Activated CD4-positive, alpha-beta T cell treated with anti-CD3 and anti-CD28 coated beads, Interleukin-2, amount 50 U/mL, for 4 hours (primary cell): ENCODE results near the gene ARHGAP22.

Experiments
- DNase-seq, 2 experiments: peaks; one replicate each; pipeline ENCODE4 v3.0.0-alpha.2; 2020

Gene ARHGAP22

DNA sequence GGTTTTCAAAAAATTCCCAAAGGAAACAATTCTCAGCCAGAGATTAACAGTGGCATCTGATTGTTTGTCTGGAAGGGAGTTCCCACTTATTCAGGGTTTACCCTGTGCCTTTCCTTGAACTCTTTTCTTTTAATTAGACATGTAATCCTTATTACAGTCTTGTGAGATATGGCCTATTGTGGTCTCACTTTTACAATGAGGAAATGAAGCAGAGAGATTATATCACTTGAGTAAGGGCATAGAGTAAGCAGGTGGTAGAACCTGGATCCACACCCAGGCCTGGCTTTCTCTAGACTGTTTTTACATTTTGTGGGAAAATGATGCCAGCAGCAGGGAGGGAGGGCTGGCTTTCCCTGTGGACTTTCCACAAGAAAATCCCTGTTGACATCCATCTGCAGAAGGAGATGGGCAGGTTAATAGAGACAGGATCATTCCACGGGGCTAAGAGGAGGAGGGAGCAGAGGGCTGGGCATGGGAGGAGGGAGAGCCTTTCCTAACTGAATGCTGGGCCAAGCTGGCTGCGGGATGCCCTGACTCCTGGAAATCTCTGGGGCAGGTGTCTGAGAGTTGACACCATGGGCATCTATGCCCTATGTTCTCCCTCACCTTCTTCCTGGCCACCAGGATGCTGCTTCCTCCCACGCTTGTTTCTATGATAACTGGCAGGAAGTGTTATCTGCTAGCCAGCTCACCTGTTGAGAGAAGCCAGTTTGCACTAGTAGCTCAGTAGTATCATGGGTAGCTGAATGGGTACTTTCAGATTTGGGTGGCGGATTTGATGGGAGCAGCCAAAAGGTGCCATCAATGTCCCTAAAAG lies 28.7 kb upstream of the ARHGAP22 start:
- DNase-seq, result no peak

DNA sequence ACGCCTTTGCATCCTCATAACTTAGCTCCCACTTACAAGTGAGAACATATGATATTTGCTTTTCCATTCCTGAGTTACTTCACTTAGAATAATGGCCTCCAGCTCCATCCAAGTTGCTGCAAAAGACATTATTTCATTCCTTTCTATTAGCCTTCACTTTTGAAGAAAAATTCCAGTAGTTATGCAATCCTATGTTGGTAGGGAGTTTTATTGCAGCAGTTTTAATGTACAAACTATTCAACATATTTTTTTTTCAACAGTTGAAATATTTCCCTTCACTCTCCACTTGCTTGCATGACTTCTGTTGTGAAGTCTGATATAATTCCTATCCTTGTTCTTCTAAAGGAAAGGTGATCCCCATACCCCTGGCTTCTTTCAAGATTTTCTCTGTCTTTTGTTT lies 27.3 kb upstream of the ARHGAP22 start:
- DNase-seq, result no peak

DNA sequence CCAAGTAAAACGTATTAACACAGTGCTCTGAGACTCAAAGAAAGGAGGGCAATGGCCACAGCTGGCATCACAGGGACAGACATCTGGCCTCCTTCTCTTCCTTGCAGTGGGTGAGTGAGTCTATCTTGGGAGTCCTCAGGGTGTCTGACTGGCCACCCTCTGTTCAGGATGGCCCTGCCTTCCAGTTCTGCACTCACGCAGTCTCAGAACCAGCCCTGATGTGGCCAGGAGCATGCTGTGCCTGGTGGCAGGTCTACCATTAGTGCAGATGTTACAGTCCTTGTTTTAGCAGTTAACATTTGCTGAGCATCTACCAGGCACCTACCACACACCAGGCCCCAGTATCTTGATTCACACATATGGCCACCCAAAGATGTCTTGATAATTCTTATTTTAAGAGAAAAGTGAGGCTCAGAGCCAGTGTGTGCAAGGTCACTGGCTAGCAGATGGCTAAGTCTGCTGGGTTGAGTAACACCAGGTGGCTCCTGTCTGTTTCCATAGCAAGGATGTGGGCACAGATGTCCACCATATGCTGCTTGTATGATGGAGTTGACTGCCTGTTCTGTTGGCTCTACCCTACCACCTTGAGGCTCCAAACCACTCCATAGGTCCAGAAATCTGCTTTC lies 23.2 kb upstream of the ARHGAP22 start:
- DNase-seq, result no peak

DNA sequence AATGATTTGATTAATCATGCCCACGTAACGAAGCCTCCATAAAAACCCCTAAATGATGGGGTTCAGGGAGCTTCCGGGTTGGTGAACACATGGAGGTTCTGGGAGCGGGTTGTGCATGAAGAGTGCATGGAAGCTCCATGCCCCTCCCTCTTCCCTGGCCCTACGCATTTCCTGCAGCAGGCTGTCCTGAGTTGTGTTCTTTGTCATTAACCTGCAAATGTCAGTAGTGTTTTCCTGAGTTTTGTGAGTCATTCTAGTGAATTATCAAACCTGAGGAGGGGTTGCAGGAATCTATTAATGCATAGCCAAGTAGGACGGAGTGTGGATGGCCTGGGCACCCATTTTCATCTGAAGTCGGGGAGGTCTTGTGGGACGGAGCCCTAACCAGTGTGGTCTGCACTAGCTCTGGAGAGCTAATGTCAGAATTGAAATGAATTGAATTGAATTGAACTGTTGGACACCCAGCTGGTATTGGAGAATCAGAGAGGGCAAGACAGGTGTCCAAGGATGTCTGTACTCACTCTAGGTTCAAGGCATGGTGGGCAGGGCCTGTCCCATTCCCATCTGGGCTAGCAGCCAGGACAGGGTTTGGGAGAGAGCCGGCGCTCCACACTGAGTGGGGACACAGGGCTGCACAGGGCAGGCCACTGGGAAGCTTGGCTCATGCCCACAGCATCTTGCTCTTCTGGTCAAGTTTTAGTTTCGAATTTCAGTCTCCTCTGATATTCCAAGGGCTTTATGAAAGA lies 22.3 kb upstream of the ARHGAP22 start:
- DNase-seq, result no peak

DNA sequence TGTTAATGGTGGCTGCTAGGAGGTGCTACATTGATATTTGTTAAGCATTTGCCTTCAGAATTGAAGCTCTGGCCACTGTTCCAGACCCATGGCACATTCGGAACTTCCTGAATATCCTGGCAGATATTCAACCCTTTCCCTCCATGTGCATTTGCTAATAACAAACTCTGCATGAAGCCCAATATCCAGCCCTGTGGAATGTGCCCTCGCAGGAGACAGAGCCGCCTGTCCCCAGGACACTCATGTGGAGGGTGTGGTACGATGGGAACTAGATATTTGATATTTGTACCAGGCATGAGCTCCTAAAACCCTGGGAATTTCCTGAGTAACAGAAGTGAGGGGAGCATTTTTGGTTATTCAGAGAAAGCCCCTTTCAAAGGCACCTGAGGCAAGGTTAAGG lies 21.6 kb upstream of the ARHGAP22 start:
- DNase-seq, result no peak

DNA sequence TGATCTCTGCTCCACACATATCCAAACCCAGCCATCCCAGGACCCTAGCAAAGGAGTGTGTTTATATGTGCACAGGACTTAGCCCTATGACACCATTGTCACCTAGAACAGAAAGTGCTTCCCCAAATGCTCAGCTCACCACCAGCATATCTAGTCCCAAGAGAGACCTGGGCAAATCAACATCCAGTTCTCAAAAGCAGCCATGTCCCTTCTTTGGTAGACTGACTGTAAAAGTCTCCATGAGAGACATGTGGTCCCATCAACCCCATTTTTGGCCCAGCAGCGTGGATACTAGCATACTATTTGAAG lies 20.9 kb upstream of the ARHGAP22 start:
- DNase-seq, result no peak

DNA sequence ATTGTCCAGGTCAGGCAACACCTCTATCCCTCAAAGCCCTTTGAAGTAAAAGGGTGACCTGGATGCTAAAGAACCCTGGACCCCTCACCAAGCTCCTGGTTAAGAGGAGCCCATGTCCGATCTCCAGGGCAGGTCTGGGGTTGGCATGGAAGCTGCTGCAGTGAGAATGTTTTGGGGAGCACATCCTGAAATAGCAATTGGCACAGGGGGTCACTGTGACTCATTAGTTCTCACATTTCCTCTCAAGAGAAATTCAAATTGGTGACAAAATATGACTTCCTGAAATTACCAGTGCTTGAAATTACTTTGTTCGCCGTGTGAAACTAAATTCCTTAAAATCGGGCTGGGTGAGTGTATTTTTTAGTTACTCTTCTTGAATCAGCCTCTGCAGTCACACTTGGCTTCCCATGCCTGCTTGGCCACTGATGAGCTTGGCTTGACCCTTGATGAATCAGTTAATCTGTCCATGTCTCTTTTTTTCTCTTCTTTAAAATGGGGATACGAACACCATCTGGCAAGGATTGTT lies 18.8 kb upstream of the ARHGAP22 start:
- no peak for DNase-seq

DNA sequence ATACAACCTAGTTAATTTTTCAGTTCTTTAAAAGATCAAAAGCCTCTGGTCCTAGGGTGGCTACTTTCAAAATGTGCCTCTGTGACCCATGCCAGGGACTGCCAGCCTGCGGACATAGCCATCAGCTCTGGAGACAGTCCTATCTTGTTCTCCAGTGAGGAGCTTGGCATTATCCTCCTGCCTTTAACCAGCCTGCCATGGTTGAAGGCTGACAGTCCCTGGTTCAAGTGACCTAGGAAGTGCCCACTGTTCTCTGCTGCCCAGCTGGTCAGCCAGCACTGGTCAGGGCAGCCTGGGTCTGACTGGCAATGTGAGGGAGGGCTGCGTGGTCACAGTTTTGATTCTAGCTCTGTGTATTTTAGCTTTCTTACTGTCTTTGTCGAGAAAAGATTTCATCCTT lies 18.1 kb upstream of the ARHGAP22 start:
- DNase-seq, result no peak

DNA sequence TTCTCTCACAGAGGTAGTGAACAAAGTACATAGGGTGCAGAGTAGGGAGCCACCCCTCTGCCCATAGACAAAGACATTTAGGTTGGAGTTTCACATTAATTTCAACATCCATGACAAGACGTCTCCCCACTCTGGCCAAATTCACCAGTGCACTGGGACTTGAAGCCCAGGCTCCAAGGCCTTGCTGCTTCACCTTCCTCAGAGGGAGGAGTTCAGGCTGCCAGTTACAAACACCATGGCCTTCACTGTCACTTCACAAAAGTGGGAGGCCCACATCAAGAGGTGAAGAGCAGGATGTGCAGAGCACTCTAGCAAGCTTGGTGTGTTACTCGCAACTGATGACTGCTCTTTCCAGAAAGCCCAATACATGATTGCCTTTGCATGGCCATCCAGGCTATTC lies 15.8 kb upstream of the ARHGAP22 start:
- no peak for DNase-seq

DNA sequence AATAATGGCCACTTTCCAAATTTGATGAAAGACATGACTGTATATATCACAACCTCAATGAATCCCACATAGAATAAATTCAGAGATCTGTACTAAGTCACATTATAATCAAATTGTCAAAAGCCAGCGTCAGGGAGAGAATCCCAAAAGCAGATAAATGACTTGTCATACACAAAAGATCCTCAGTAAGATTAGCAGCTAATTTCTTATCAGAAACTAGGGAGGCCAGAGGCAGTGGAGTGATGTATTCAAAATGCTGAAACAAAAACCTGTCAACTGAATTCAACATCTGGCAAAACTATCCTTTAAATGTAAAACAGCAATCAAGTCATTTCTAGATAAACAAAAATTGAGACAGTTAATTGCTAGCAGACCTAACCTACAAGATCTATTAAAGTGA lies 11.6 kb upstream of the ARHGAP22 start:
- no peak for DNase-seq

DNA sequence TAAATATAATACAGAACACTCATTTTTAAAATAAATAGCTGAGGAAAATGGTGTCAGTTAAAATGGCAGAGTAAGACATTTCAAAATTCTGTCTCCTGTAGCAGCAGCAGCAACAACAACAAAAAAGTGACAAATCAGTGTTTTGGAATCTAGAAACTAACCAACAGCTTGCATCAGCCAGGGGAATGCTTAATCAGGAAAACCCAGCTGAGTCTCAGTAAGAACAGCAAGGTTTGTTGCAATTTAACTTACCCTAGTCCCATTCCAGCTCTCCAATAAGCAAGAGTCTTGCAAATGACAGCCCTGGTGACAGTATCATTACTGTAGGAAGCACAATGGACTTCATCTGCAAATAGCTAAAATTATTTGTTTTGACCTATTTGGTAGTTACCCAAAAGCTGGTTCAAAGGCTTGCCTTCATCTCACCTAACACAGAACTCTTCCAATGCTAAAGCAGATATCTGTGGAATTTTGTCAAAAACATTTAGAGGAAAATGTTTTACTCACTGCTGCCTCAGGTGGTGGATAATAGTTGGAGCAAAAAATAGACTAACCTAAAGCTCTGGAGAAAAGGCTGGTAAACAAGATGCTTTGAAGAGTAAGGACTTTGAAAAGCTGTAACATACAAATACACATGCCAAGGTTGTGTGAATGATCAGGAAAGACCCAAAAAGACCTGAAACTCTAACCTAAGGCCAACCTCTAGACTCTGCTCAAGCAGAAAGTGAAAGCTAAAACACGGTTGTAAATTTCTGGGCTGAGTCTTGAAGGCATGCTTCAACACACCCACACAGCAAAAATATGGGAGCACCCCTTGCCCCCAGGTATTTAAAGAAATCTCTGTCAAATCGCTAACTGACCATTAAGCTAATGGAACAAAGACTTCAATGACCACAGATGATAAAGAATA lies 9.9 kb upstream of the ARHGAP22 start:
- DNase-seq, result no peak

DNA sequence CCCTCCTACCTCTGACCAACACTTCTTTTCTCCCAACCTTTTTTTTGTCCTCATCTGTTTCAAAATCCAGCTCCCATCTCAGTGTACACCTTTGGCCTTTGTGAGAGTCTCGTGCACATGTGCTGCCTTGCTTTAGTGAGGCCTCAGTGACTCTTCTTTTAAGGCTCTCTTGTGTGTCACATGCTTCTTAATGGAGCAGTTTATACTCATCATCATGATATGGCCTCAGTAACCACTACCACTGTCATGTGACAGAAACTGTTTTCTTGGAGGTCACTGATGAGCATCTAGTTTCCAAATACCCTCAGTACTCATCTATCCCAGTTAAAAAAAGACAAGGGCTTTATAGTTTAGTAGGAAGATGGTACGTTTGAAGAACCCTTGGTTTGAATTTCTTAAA lies 8.1 kb upstream of the ARHGAP22 start:
- DNase-seq, result no peak

DNA sequence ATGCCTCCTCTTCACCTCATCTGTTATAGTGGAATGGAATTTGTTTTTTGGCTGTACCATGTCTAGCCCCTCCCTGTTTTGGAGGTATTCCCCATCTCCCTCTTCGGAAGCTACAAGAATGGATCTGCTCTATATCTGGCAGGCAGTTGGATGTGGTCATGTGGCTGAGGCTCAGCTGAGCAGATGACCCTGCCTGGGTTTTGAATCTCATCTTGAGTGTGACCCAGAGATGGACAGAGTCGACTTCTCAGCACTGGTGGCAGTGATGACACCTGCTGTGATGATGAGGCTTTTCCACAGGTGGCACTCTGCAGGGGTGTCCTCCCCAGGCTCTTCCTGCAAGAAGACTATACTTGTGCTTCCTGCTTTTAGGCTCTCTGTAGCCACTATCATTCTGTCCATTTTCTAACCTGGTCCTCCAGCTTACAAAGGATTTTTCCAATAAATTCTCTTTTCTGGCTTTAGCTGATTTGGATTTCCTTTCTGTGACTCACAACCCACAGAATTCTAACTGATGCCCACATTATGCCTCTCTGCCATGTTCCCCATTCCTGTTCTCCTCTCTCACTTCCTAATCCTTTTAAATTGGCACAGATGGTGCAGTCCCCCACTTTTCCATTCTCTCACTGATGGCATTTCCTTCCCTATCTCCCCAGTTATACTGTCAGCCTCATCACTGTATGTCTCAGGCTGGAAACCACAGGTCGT lies 7.5 kb upstream of the ARHGAP22 start:
- no peak for DNase-seq

DNA sequence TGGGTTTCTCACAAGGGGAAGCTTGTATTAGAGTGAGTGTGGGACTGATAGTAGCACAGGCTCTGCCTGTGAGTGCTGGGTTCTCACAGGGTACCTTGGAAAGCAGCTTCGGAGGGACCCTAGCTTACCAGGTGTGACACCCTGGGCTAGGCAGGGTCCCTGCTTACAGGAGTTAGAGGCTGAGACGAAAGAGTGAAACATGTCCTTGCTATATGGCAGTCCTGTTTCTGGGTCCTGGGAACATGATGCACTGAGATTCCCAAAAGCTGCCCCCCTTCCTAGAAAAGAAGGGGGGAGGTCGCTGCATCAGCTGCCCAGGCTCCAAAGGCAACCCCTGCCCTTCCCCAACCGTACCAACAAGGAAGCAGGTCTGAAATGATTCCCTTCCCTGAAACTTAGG lies 6.3 kb upstream of the ARHGAP22 start:
- no peak for DNase-seq

DNA sequence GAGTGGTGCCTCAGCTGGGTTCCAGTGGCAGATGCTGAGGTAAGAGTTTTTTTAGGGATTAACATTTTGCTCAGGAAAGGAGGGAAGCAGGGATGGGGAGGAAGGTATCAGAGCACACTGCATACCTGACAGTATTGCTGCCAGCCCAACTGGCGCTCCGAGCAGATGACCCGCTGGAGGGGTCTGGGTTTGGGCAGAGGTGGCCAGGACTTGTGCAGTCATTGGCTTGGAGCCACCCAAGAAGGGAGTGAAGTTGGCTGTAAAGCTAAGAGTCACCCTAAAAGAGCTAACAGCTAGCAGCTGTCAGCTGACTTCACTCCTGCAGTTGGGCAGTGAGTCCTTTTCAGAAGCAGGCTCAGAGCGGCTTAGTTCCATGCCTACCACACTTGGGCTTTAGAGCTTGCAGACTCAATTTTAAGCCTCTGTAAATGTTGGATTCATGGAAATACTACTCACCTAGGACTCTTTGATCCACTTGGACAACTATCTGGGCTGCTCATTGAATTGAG lies 5.8 kb upstream of the ARHGAP22 start:
- no peak for DNase-seq

DNA sequence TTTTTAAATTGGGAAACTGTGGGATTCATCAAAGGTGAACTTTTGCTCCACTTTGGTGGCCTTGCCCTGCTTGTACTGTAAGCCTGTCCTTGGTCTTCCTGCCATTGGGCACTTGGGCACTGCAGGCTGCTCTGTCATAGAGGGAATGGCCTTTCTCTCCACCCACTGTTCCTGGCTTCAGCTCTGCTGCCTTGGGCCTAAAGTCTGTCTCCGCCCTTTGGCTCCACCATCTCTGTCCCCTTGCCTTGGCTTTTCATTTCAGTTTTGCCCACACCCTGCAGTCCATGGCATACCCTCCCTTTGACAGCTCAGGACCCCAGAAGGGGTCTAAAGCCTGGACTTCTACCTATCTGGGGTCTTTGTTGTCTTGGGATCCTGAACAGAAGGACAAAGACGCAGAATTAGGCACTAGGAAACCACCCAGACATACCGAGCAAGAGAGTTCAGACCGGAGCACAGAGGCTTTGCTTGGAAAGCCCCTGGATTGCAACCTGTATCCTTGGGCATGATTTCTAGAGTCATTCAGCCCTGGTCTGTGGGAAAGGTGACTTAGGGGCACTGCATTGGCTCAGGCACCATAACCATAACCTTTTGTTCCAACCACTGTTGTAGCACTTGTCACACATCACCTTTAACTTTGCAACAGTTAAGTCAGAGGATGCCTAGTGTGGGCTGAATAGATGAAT lies 5.2 kb upstream of the ARHGAP22 start:
- no peak for DNase-seq

DNA sequence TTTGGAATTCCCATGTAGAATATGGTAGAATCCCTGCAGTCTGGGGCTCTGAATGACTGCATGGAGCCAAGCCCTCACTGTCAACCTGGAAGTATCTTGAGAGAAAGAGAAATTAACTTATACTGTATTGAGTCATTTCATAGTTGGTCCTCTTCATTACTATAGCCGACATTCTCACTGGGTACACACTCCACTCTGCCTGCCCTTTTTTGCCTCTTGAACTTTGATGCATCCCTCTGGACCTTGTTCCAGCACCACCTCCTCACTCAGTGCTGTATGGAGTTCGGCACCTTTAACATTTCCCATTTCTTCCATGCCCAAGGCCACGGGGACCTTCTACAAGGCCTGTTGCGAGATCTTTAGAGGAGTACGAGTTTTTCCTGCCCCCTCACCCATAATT lies 4.6 kb upstream of the ARHGAP22 start:
- no peak for DNase-seq

DNA sequence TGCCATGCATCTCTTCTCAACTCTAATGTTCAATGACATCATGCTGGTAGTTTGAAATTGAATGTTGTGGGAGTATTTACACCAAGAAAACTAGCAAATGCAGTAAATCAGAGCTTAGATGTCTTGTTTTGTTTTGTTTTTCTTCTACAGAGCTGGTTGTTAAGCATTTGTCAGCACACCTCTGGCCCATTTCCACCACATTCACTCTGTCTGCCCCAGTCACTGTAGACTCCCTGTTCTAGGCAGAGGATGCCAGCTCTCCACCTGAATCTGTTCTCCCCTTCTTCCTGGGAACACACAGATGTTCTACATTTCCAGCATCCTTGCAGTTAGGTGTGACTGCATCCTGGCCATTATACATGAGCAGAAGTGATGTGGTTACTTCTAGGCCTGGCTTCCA lies 4.1 kb upstream of the ARHGAP22 start:
- DNase-seq, result no peak

DNA sequence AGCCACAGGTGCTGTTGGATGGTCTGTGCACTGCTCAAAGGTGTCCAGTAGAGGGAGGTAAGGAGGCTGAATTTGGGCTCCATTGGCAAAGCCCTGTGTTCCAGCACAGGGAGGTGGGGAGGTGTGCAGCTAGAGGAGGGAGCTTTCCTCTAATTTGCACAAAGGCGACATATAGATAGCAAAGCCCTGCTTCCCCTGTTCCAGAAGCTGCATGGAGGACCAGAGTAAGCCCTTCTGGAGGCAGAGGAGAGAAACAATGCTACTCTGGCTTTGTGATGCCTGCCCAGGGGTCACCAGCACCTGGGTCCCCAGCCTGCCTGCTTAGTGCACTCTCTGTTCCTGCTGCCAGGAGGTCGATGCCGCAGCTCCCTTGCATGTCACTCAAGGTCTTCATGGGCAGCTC lies 3.4 kb upstream of the ARHGAP22 start:
- DNase-seq, result no peak

DNA sequence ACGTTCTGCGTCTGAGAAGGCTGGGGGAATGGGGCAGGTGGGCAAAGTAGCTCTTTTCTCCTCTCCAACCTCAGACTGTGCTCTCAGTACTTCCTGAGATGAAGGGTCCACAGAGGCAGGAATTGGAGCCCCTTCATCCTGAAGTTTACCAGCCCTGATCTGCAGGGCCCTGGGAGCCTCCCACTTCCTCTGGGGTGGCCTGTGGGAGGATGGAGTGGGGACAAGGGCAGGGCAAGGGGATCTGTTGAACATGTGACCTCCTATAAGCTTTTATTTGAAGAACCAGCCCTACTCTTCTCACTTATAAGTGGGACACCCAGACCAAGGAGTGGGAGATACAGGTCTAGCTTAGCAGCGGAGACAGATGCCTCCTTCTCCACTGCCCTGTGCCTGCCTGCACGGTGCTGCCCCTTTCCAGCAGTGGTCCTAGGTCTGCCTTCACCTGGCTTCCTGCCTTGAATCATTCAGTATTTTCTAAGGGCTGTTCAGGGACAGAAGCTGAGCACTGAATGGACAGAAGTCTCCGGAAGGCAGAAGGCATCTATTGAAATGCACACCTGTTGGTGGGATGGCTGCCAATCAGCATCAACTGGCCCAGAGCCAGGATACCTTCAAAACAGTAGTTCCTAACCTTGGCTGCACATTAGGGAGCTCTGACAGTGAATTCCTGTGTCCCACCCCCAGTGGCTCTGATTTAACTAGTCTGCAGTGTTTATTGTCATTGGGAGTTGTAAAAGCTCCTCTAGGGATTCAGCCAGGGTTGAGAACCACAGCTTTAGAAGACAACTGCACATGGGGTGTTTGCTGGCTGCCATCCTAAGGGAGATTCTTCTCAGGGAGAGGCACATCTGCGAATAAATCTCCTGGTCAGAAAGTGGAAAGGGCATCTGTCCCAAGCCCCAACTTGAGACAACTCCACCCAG lies 2.7 kb upstream of the ARHGAP22 start:
- no peak for DNase-seq
